OCI-LY1 (cell line): ENCODE data around the gene SZT2.

Experiments used
- EZH2 ChIP-seq: fragments of 200-600 bp; sonication (generic), shearing (Covaris generic); IDR thresholded peaks from 2 replicates; pipeline ENCODE4 v1.8.0; 2017; ENCODE audit warnings: borderline replicate concordance, mixed run types, mild to moderate bottlenecking, antibody characterized with exemption, low read length, moderate library complexity, mixed read lengths
- TF ChIP-seq, protein P1 (sequence below): fragments of 200-600 bp; sonication (generic), shearing (Covaris generic); IDR thresholded peaks from 2 replicates; pipeline ENCODE4 v1.5.1; 2017; ENCODE audit warnings: mild to moderate bottlenecking, antibody characterized with exemption, low read length, moderate library complexity, mixed read lengths

DNA sequence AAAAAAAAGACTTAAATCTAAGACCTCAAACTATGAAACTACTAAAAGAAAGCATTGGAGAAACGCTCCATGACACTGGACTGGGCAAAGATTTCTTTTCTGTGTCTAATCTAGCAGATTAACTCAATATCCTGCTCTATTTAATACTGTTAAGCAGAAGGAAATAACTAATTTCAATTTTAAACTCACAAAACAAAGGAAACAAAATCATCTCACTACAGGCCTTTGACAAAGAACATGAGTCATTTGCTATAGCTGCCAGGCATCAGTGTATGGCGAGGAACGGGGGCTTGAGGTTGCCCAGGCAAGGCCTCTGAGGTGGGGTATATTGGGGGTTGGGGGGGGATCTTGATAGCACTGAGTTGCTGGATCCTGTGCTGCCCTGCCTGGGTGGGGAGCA lies 20.9 kb downstream of the SZT2 start:
- no peak for TF ChIP-seq EZH2
- TF ChIP-seq, protein P1, sequence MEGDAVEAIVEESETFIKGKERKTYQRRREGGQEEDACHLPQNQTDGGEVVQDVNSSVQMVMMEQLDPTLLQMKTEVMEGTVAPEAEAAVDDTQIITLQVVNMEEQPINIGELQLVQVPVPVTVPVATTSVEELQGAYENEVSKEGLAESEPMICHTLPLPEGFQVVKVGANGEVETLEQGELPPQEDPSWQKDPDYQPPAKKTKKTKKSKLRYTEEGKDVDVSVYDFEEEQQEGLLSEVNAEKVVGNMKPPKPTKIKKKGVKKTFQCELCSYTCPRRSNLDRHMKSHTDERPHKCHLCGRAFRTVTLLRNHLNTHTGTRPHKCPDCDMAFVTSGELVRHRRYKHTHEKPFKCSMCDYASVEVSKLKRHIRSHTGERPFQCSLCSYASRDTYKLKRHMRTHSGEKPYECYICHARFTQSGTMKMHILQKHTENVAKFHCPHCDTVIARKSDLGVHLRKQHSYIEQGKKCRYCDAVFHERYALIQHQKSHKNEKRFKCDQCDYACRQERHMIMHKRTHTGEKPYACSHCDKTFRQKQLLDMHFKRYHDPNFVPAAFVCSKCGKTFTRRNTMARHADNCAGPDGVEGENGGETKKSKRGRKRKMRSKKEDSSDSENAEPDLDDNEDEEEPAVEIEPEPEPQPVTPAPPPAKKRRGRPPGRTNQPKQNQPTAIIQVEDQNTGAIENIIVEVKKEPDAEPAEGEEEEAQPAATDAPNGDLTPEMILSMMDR, result no peak
